ENCODE results near the gene C10orf53.

C10orf53 gene

GRCh38 chr10:49645417-49645816, 34.0 kb upstream of the C10orf53 start:
- FAIRE-seq (no peak), DNase-seq (ENCODE audit: insufficient read length, low spot score) (no peak)
- TF ChIP-seq POLR2A (IDR thresholded peaks at IDR 0.05; ENCODE audit: low read depth, low read length) (no peak), POU2F2 (IDR thresholded peaks at IDR 0.05; ENCODE audit: low read depth, low read length) (no peak), SPI1 (IDR thresholded peaks at IDR 0.05; ENCODE audit: low read depth, low read length) (no peak), POLR2AphosphoS5 (IDR thresholded peaks at IDR 0.05; ENCODE audit: low read depth, low read length) (no peak), TAF1 (IDR thresholded peaks at IDR 0.05; ENCODE audit: low read depth, low read length) (no peak), PAX5 (IDR thresholded peaks at IDR 0.05; ENCODE audit: insufficient read depth, low read length, severe bottlenecking) (no peak)

- DNase-seq (ENCODE audit: insufficient read length, low spot score) (no peak), FAIRE-seq (no peak)
- TF ChIP-seq POLR2A (IDR thresholded peaks at IDR 0.05; ENCODE audit: low read depth, low read length) (no peak), POU2F2 (IDR thresholded peaks at IDR 0.05; ENCODE audit: low read depth, low read length) (no peak)
Observed at GRCh38 chr10:49645871-49646870, 33.3 kb upstream of the C10orf53 start.

- no peak for FAIRE-seq
- TF ChIP-seq SPI1 (IDR thresholded peaks at IDR 0.05; ENCODE audit: low read depth, low read length), result no peak
- no peak for TF ChIP-seq POLR2AphosphoS5 (IDR thresholded peaks at IDR 0.05; ENCODE audit: low read depth, low read length)
- no peak for TF ChIP-seq POU2F2 (IDR thresholded peaks at IDR 0.05; ENCODE audit: low read depth, low read length)
- TF ChIP-seq PAX5 (IDR thresholded peaks at IDR 0.05; ENCODE audit: insufficient read depth, low read length, severe bottlenecking), result no peak
- no peak for DNase-seq (ENCODE audit: insufficient read length, low spot score)
Observed at GRCh38 chr10:49647554-49647953, 31.9 kb upstream of the C10orf53 start.

GRCh38 chr10:49647985-49648795, 31.3 kb upstream of the C10orf53 start:
- DNase-seq (ENCODE audit: insufficient read length, low spot score) (no peak), FAIRE-seq (no peak)
- no peak for TF ChIP-seq POU2F2 (IDR thresholded peaks at IDR 0.05; ENCODE audit: low read depth, low read length)
- TF ChIP-seq TAF1 (IDR thresholded peaks at IDR 0.05; ENCODE audit: low read depth, low read length), result no peak
- TF ChIP-seq SPI1 (IDR thresholded peaks at IDR 0.05; ENCODE audit: low read depth, low read length), result no peak
- TF ChIP-seq PAX5 (IDR thresholded peaks at IDR 0.05; ENCODE audit: insufficient read depth, low read length, severe bottlenecking), result no peak
- TF ChIP-seq POLR2A (IDR thresholded peaks at IDR 0.05; ENCODE audit: low read depth, low read length), result no peak
- no peak for TF ChIP-seq POLR2AphosphoS5 (IDR thresholded peaks at IDR 0.05; ENCODE audit: low read depth, low read length)

GRCh38 chr10:49649294-49649693, 30.2 kb upstream of the C10orf53 start:
- TF ChIP-seq POLR2A (IDR thresholded peaks at IDR 0.05; ENCODE audit: low read depth, low read length) (no peak), SPI1 (IDR thresholded peaks at IDR 0.05; ENCODE audit: low read depth, low read length) (no peak), TAF1 (IDR thresholded peaks at IDR 0.05; ENCODE audit: low read depth, low read length) (no peak), PAX5 (IDR thresholded peaks at IDR 0.05; ENCODE audit: insufficient read depth, low read length, severe bottlenecking) (no peak), POU2F2 (IDR thresholded peaks at IDR 0.05; ENCODE audit: low read depth, low read length) (no peak), POLR2AphosphoS5 (IDR thresholded peaks at IDR 0.05; ENCODE audit: low read depth, low read length) (no peak)
- DNase-seq (ENCODE audit: insufficient read length, low spot score) (no peak), FAIRE-seq (no peak)

- TF ChIP-seq TAF1 (IDR thresholded peaks at IDR 0.05; ENCODE audit: low read depth, low read length) (no peak), SPI1 (IDR thresholded peaks at IDR 0.05; ENCODE audit: low read depth, low read length) (no peak)
- DNase-seq (ENCODE audit: insufficient read length, low spot score) (no peak), FAIRE-seq (no peak)
Observed at GRCh38 chr10:49649936-49650723, 29.3 kb upstream of the C10orf53 start.

- no peak for FAIRE-seq
- DNase-seq (ENCODE audit: insufficient read length, low spot score), result no peak
- TF ChIP-seq TAF1 (IDR thresholded peaks at IDR 0.05; ENCODE audit: low read depth, low read length) (no peak), POU2F2 (IDR thresholded peaks at IDR 0.05; ENCODE audit: low read depth, low read length) (no peak), SPI1 (IDR thresholded peaks at IDR 0.05; ENCODE audit: low read depth, low read length) (no peak), PAX5 (IDR thresholded peaks at IDR 0.05; ENCODE audit: insufficient read depth, low read length, severe bottlenecking) (no peak), POLR2A (IDR thresholded peaks at IDR 0.05; ENCODE audit: low read depth, low read length) (no peak), POLR2AphosphoS5 (IDR thresholded peaks at IDR 0.05; ENCODE audit: low read depth, low read length) (no peak)
Observed at GRCh38 chr10:49650724-49651034, 28.8 kb upstream of the C10orf53 start.

- DNase-seq (ENCODE audit: insufficient read length, low spot score) (no peak), FAIRE-seq (no peak)
- no peak for TF ChIP-seq PAX5 (IDR thresholded peaks at IDR 0.05; ENCODE audit: insufficient read depth, low read length, severe bottlenecking)
- TF ChIP-seq TAF1 (IDR thresholded peaks at IDR 0.05; ENCODE audit: low read depth, low read length), result no peak
- TF ChIP-seq POU2F2 (IDR thresholded peaks at IDR 0.05; ENCODE audit: low read depth, low read length), result no peak
- no peak for TF ChIP-seq SPI1 (IDR thresholded peaks at IDR 0.05; ENCODE audit: low read depth, low read length)
- no peak for TF ChIP-seq POLR2AphosphoS5 (IDR thresholded peaks at IDR 0.05; ENCODE audit: low read depth, low read length)
- no peak for TF ChIP-seq POLR2A (IDR thresholded peaks at IDR 0.05; ENCODE audit: low read depth, low read length)
Observed at GRCh38 chr10:49651039-49651835, 28.2 kb upstream of the C10orf53 start.
